ENCODE results near the gene KRTAP20-4.

Gene KRTAP20-4

DNA sequence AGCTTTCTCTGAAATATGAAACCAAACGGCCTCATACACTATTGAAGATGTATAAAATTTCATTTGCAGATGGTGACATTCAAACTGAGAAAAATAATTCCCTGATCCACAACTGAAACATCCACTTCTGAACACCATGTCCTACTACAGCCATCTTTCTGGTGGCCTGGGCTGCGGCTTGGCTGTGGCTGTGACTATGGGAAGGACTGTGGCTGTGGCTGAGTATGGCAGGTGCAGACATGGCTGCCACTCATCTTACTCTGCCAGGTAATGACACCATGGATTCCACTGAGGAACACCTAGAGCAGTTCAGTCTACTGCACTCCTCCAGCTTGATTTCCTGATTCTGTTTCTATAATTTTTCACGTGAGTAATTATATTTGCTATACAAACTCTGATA lies at the start of gene KRTAP20-4:
TSS of gene KRTAP20-4 (plus strand) at position 106 of the 400 bp plus-strand sequence.
- no peak for DNase-seq

DNA sequence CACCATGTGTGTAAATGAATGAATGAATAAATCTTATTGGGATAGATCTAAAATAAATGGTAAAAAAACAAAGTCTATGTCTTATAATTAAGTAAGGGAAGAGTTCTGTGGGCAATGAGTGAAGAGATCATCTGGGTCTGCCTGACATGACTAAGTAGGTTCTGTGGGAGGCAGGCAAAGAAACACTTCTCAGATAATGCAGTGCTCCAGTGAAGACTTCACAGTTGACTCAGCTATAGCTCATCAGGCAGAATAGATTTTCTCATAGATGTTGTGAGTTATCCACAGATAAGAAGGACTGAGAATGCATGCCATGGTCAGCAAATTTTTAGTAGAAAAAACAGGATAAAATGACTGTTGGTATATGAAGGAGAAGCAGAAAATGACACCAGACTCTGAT lies 42.7 kb upstream of the KRTAP20-4 start:
- DNase-seq: no peak

DNA sequence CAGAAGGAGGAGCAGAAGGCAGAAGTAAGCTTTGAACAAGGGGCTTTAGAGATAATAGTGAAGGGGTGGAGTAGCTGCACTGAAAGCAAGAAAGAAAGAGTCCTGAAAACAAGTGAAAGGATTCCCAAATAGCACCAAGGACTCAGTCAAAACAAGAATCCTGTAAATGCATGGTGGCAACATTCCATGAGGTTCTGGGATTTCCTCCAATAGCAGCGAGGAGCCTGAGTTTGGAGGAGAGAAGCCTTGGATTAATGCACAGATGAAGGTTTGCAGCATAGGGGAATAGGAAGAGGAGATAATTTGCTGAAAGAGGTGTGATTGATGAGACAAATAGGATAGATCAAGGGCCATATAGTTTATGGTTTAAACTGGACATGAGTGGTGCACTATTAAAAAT lies 41.1 kb upstream of the KRTAP20-4 start:
- no peak for DNase-seq

DNA sequence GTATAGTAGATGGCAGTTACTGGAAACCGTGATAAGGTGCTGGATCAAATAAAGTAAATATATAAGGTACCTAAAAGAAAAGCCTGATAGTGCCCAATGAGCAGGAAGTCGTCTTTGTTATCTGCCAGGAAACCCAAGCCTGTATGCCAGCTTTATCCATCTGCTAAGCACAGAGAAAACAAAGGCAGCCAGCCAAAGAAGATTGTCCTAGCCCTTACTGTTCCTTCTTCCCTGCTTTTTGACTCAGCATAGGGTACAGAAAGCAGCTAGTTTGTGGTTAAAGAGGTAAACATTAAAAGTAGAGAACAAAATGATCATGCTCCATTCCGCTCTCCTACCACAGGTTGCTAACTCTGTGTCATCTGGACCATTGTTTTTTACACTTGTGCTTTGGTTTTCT lies 40.3 kb upstream of the KRTAP20-4 start:
- DNase-seq: no peak

DNA sequence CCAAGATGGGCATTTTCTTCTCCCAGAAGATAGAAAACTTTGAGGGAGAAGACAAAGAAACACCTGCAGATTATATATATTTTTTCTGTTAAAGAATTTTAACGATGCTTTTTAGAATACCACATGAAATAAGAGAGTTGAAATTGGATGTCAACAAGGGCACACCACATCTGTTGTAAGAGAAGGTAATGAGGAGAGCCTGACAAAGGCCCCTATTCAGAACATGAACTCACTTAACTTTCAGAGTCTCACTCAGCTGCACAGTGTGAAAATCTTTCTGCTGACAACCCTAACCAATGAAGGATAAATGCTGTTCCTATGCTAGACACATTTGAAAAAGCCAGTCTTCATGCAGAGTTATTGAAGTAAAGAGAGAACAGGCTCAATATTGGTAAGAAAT lies 37.6 kb upstream of the KRTAP20-4 start:
- no peak for DNase-seq

DNA sequence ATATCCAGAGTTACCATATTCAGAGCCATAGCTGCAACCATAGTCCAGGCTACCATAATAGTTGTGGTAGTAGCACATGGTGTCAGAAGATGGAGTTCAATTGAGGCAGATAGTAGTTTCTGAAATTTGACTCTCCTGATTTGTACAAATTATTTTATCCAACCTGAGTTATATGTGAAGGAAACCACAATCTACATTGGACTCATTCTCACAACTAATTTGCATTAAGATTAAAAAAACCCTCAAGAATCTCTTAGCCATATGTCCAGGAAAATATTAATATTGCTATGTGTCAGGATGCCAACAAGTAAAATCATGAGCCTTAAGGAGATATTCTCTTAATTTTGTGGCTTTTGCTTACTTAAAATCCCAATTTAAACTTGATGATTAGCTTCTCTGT lies 30.1 kb upstream of the KRTAP20-4 start, which contains the start of gene KRTAP22-2:
TSS of gene KRTAP22-2 (minus strand) at position 101 of the 400 bp plus-strand sequence.
- DNase-seq: no peak

DNA sequence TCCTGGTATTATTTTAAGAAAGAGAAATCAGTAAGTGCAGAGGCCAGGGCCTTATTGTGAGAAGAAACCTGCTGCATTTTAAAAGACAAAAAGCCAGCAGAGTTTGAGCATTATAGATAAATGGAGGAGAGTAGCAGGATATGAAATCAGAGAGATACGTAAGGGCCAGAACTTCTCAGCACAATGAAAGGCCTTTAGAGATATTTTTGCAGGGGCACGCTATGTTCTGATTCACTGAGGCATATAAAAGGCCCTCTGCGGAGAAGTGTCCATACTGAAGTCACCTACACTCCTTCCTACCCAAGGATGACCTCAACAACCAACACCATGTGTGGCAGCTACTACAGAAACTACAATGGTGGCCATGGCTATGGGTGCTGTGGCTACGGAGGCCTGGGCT lies 28.3 kb upstream of the KRTAP20-4 start, which contains the start of gene KRTAP6-3:
TSS of gene KRTAP6-3 (plus strand) at position 301 of the 400 bp plus-strand sequence. CDS start at position 307, 6 bp downstream.
- DNase-seq: no peak

DNA sequence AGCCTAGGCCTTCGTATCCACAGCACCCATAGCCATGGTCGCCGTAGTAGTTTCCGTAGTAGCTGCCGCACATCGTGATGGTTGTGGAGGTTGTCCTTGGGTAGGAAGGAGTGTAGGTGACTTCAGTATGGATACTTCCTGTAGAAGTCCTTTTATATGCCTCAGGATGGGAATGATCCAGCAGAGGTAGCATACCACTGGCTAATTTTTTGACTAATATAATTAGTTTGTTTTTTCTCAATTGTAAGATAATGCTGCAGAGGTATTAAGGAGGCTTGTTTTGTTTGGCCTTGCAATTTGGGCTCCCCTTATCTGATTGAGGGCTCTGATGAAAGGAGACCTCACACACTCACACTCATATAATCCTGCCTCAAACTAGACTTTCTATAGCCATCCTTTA lies 21.6 kb upstream of the KRTAP20-4 start, which contains the start of gene KRTAP6-2:
TSS of gene KRTAP6-2 (minus strand) at position 101 of the 400 bp plus-strand sequence. CDS start at position 73, 28 bp downstream.
- DNase-seq: no peak

DNA sequence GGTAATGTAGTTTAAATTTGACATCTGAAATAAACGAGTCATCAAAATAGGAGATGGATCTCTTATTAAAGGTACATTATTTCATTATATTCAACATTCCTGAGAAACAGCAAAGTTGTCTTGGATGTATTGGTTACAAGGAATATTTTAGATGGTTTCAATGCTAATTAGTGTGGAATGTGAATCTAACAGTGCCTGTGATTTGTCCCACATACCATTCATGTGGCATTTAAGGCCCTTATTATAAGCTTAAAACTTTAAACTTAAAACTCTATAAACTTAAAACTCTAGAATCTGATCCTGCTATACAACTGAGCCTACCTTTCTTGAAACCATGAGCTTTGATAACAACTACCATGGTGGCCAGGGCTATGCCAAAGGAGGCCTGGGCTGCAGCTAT lies 19.6 kb upstream of the KRTAP20-4 start, which contains the start of gene KRTAP22-1:
TSS of gene KRTAP22-1 (plus strand) at position 301 of the 400 bp plus-strand sequence.
- no peak for DNase-seq

DNA sequence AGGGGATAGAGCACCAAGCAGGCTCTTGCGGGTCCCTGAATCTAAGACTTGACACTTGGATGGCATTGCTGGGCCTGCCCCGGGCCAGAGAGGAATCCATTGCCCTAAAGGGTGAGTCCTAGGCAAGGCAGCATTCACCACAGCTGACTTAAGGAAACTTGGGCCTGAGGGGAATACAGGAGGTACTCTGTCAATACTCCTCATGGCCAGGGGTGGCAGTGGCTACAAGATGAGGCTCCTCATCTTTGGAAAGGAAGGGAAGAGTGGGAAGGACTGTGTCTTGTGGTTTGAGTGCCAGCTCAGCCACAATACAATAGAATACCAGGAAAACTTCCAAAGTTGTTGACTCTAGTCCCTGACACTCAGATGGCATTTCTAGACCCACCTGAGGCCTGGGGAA lies 14.5 kb upstream of the KRTAP20-4 start:
- no peak for DNase-seq

DNA sequence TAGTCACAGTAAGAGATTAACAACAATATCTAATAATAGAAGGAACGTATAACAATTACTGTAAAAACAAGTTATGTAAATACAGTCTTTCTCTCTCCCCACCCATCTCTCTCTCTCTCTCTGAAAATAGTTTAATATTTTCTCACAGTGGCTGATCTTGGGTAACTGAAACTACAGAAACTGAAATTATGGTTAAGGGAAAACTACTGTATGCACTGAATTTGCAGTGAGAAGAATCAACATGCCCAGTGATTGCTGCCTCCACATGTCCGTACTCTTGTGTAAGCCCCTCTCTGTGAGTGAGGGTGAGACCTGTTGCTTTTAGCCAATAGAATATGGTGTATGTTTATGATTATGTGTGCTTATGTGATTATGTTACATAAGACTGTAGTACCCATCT lies 8.3 kb upstream of the KRTAP20-4 start:
- no peak for DNase-seq

DNA sequence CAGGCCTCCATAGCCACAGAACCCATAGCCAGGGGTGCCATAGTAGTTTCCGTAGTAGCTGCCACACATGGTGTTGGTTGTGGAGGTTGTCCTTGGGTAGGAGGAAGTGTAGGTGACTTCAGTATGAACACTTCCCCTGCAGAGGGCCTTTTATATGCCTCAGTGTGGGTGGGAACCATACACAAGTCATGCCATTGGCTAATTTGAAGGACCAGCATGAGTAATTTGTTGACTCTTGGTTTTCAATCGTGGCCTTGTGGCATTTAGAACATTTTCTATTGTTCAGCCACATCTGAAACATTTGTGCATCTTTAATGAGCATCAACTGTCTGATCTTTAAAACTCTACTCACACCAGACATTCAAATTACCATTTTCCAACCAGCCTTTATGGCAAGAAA lies 6.6 kb upstream of the KRTAP20-4 start, which contains the start of gene KRTAP6-1:
TSS of gene KRTAP6-1 (minus strand) at position 95 of the 400 bp plus-strand sequence. CDS start at position 69, 26 bp downstream.
- DNase-seq: no peak

DNA sequence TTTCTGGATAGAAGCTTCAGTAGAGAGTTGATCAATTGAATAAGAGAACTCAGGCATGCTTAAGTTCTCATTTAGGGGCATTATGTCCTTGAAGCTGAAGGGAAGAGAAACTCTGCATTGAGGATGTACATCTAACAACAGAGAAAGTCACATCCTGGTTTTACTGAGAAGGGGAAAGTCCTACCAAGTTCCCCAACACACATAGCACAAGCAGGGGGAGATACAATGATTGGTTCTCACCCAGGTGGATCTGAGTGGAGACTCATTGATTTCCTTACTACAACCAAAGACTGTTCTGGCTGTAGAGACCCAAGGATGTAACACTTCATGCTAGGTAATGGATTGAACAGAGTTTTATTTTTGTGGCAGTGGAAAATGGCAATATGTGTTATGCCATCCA lies 5.2 kb upstream of the KRTAP20-4 start:
- no peak for DNase-seq

DNA sequence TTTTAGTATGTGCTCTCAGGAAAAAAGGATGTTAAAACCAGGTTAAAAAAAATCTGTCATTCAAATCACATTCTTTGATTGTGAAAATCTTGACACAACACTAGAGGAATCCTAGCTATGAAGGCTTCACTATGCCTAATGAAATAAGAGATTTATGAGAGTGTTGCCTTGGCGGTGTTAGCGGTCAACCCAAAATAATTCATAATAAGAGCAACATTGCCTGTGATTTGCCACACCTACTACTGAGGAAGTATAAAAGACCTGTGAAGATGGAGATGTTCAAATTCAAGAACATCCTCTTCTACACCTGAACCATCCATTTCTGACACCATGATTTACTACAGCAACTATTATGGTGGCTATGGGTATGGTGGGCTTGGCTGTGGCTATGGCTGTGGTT lies 4.3 kb upstream of the KRTAP20-4 start, which contains the start of gene KRTAP20-1:
TSS of gene KRTAP20-1 (plus strand) at position 301 of the 400 bp plus-strand sequence. CDS start at position 331, 30 bp downstream.
- no peak for DNase-seq

DNA sequence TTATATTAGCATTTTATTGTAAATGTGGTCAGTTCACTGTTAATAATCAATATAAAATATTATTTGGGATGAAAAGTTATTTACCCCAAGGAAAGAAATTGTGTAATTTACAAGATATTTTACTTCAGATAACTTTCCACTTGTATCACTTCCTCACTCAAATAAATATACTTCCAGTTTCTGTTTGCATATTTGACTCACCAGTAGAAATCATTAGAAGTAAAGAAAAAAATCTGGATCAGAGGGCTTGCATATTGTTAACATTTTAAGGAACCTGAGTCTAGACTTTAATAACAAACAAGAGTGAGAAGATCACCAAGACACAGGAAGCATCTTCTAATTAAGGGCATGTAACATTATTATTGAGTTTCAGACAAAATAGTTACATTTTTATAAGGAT lies 347 bp upstream of the KRTAP20-4 start:
- no peak for DNase-seq

DNA sequence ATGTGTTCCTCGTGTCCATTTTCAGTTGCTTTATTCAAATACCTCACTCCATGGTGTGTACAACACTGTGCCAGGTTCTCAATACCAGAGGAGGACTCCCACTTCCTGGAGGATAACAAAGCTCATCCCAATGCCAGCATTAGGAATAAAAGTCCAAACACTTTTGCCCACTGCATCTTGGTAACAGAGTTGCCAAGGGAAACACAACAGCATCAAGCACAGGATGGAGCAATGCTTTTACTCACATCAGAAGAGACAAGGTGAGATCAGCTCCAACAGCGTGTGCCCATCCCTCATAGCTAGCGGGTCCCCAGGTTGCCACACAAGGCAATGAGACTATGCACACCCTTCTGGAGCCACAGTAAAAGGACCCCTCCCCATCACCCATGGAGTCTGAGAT lies 2.9 kb downstream of the KRTAP20-4 start:
- DNase-seq: no peak

DNA sequence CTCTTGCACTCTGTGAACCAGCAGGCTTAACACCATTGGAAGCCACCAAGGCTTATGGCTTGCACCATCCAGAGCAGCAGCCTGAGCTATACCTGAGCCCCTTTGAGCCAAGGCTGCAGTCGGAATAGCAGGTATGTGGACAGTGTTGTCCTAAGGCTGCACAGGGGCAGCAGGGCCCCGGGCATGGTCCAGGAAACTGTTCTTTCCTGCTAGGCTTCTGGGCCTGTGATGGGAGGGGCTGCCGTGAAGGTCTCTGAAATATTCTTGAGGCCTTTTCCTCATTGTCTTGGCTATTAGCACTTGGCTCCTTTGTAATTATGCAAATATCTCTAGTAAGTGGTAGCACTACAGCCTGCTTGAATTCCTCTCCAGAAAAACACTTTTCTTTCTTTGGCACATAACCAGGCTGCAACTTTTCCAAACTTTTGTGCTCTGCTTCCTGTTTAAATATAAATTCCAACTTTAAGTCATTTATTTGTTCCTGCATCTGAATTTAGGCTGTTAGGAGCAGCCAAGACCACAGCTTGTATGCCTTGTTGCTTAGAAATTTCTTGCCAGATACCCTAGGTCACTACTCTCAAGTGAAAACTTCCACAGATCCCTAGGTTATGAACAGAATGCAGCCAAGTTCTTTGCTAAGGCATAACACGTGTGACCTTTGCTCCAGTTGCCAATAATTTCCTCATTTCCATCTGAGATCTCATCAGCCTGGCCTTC lies 5.2 kb downstream of the KRTAP20-4 start:
- no peak for DNase-seq

DNA sequence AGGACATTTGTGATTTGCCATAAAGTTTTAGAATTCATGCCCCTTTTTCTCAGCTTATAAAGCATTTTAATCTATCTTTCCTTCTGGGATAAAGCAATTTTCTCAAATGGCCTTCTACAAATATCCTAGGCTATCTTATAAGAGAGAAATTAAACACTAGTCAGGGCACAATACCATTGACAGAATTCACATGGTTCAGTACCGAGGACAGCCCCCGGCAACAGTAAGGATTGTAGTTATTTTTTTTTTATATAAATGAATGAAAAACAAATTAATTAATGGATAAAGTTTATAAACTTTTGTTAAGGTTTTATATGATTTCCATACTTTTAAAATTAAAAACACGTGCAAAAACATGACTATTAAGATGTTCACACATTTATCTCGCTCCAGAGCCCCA lies 7.7 kb downstream of the KRTAP20-4 start:
- DNase-seq: no peak

DNA sequence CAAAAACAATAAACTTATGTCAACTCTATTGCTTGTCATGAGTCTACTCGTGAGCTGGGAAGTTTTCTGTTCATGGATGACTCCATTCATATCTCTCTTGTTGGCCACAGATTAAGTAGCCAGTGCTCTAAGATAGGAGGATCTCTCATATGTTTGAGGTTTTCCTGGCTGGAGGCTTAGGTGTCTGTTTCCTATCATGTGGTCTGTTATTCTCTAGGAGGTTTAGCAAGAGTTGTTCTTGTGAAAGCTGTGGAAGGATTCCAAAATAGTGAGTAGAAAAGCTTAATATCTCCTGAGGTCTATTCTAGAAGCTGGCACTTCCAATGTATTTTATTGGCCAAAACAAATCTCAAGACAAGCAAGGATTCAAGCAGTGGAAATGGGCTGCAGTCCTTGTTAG lies 8.8 kb downstream of the KRTAP20-4 start:
- DNase-seq: no peak

DNA sequence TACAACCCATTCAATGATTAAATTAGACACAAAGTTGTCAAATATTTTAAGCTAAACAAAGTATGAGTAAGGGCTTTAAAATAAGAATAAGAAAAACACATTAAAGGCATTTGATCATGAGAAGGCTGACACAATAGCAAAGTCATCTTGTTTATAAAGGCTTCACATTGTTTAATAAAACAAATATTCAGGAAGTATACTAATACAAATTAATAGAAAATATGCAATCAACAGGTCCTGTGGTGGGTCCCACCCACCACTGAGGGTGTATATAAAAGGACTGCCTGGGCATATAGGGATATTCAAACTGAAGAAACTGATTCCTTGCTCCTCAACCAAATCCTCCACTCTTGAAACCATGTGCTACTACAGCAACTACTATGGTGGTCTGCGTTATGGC lies 14.5 kb downstream of the KRTAP20-4 start, which contains the start of gene KRTAP20-2:
TSS of gene KRTAP20-2 (plus strand) at position 301 of the 400 bp plus-strand sequence. CDS start at position 359, 58 bp downstream.
- no peak for DNase-seq

DNA sequence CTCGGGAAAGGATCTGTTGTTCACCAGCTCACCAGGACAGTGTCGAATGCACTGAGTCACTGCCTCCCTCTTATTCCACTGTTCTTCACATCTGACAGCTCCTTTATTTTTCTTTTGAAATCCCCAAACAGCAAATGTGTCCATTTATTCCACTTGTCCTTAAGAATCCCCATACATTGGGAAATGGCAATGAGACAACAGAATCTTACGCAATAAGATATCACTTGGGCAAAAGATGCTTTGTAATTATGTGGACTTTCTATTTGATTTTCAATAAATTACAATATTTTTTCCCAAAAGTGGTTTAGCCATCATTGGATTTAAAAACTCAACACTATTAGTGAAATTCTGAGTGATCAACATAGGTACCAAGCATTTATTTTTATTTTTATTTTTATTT lies 18.3 kb downstream of the KRTAP20-4 start:
- DNase-seq: no peak

DNA sequence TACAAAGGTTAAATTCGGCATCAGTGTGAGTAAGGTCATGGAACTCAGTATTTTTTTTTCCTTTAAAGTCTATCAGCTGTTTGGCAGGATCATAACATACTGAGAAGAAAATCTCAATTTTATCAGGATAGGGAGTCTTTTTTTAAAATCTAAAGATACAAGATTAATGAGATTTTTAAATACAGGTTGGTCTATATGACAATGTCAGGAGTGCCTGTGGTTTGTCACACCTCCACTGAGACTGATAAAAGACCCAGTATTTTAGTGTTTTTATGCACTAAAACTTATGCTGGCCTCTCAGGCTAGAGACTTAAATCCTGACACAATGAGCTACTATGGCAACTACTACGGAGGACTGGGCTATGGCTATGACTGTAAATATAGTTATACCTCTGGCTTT lies 22.1 kb downstream of the KRTAP20-4 start, which contains the start of gene KRTAP20-3:
TSS of gene KRTAP20-3 (plus strand) at position 301 of the 400 bp plus-strand sequence.
- DNase-seq: no peak

DNA sequence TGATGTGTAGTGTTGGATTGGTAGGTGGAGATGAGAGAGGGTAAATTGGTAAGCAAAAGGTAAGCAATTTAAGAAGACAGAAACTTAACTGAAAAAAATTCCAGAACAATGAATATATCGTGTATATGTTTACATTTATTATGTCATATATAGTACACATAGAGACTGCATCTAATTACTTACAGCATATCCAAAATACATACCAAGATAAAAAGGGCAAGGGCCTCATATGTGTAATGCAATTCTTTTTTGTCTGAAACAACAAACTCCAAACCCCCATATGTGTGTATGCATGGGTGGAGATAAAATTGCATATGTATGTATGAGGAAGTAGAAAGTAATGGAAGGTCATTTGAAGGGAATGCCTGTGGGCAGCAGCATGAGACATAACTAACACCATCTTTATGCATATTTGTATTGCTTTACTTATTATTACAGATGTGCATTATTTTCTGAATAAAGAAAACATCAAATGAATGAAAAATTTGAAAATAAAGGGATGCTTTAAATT lies 26.5 kb downstream of the KRTAP20-4 start:
- no peak for DNase-seq

DNA sequence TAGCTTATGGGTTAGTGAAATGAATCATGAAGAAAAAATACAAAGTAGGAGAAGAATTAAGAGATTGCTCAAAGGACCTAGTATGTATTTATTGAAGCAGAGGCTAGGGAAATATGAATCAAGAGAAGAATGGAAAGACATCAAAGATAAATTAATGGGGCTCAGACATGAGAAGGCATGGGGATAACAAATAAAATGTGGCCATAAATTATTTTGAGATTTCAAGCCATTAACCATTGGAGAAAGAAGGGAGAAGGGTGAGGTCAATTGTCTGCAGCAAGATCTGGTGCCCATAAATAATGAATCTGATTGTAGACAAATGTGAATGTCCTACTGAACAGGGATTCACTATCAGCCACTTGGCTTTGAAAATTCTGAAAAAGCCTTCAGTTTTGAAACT lies 32.5 kb downstream of the KRTAP20-4 start:
- no peak for DNase-seq

Measured in NCI-H1436 treated with DMSO at 0.1 percent for 48 hours (cell line).